SK-N-SH treated with all-trans-retinoic acid at 6 μM for 48 hours (cell line): ENCODE measurements around the gene GRIP1.

Source experiments
- ATAC-seq: fragments of 200-7000 bp; cut with Tn5 transposase; 3 replicates; pipeline ENCODE4 v1.9.1; 2020; ENCODE audit warnings: mild to moderate bottlenecking, moderate library complexity
- ARNTL ChIP-seq: fragments of 450-650 bp; formaldehyde crosslinking; IDR thresholded peaks from 2 replicates; pipeline ENCODE4 v1.5.0; 2020; ENCODE audit warnings: low read depth, mild to moderate bottlenecking, moderate library complexity, borderline replicate concordance
- BACH2 ChIP-seq: fragments of 250-450 bp; sonication (Bioruptor Pico); IDR thresholded peaks from 2 replicates; pipeline ENCODE4 v1.9.0; 2021; ENCODE audit warnings: mild to moderate bottlenecking, borderline replicate concordance
- CREB5 ChIP-seq: fragments of 250-450 bp; sonication (Bioruptor Pico); IDR thresholded peaks from 2 replicates; pipeline ENCODE4 v1.5.1; 2020; ENCODE audit warnings: low read depth, mild to moderate bottlenecking, moderate library complexity
- CSDC2 ChIP-seq: fragments of 250-450 bp; sonication (Bioruptor Pico); IDR thresholded peaks from 2 replicates; pipeline ENCODE4 v1.5.0; 2020; ENCODE audit warnings: mild to moderate bottlenecking, moderate library complexity
- CSRNP3 ChIP-seq: fragments of 250-450 bp; sonication (Bioruptor Pico); IDR thresholded peaks from 2 replicates; pipeline ENCODE4 v1.5.1; 2021; ENCODE audit warnings: mild to moderate bottlenecking, moderate library complexity
- ESRRG ChIP-seq: fragments of 250-450 bp; sonication (Bioruptor Pico); IDR thresholded peaks from 2 replicates; pipeline ENCODE4 v1.6.1; 2021; ENCODE audit warnings: mild to moderate bottlenecking
- GLIS3 ChIP-seq: fragments of 250-450 bp; sonication (Bioruptor Pico); IDR thresholded peaks from 2 replicates; pipeline ENCODE4 v1.5.0; 2020; ENCODE audit warnings: mild to moderate bottlenecking, moderate library complexity
- ISL1 ChIP-seq: fragments of 250-450 bp; sonication (Bioruptor Pico); IDR thresholded peaks from 2 replicates; pipeline ENCODE4 v2.1.2; 2022; ENCODE audit warnings: mild to moderate bottlenecking, moderate library complexity
- OSR1 ChIP-seq: fragments of 250-450 bp; sonication (Bioruptor Pico); IDR thresholded peaks from 2 replicates; pipeline ENCODE4 v1.8.0; 2022; ENCODE audit warnings: moderate library complexity, mild to moderate bottlenecking, inconsistent platforms
- PATZ1 ChIP-seq: fragments of 250-450 bp; sonication (Bioruptor Pico); IDR thresholded peaks from 2 replicates; pipeline ENCODE4 v1.8.0; 2020; ENCODE audit warnings: mild to moderate bottlenecking, moderate library complexity, borderline replicate concordance
- POU6F1 ChIP-seq: fragments of 250-450 bp; sonication (Bioruptor Pico); IDR thresholded peaks from 2 replicates; pipeline ENCODE4 v1.8.0; 2021; ENCODE audit warnings: low read depth, mild to moderate bottlenecking, moderate library complexity, borderline replicate concordance
- PPARA ChIP-seq: fragments of 250-450 bp; sonication (Bioruptor Pico); IDR thresholded peaks from 2 replicates; pipeline ENCODE4 v1.5.0; 2020; ENCODE audit warnings: mild to moderate bottlenecking, borderline replicate concordance
- RARB ChIP-seq: fragments of 250-450 bp; sonication (Bioruptor Pico); IDR thresholded peaks from 2 replicates; pipeline ENCODE4 v1.8.0; 2021; ENCODE audit warnings: mild to moderate bottlenecking, moderate library complexity
- SNAI2 ChIP-seq: fragments of 250-450 bp; sonication (Bioruptor Pico); IDR thresholded peaks from 2 replicates; pipeline ENCODE4 v1.5.0; 2020; ENCODE audit warnings: mild to moderate bottlenecking, moderate library complexity
- TCF4 ChIP-seq: fragments of 250-450 bp; sonication (Bioruptor Pico); IDR thresholded peaks from 2 replicates; pipeline ENCODE4 v1.8.0; 2021; ENCODE audit warnings: mild to moderate bottlenecking, moderate library complexity, borderline replicate concordance
- TOX ChIP-seq: fragments of 250-450 bp; sonication (Bioruptor Pico); IDR thresholded peaks from 2 replicates; pipeline ENCODE4 v1.8.0; 2021; ENCODE audit warnings: mild to moderate bottlenecking, moderate library complexity, borderline replicate concordance
- TSHZ2 ChIP-seq: fragments of 250-450 bp; sonication (Bioruptor Pico); IDR thresholded peaks from 2 replicates; pipeline ENCODE4 v1.5.0; 2020; ENCODE audit warnings: mild to moderate bottlenecking, moderate library complexity
- ZC3H10 ChIP-seq: fragments of 250-450 bp; sonication (Bioruptor Pico); IDR thresholded peaks from 2 replicates; pipeline ENCODE4 v1.5.1; 2021; ENCODE audit warnings: mild to moderate bottlenecking, moderate library complexity
- ZFP3 ChIP-seq: fragments of 250-450 bp; sonication (Bioruptor Pico); IDR thresholded peaks from 2 replicates; pipeline ENCODE4 v1.5.0; 2020; ENCODE audit warnings: mild to moderate bottlenecking, moderate library complexity
- ZFP30 ChIP-seq: fragments of 450-650 bp; formaldehyde crosslinking; IDR thresholded peaks from 2 replicates; pipeline ENCODE4 v1.5.0; 2022; ENCODE audit warnings: mild to moderate bottlenecking, moderate library complexity
- ZNF565 ChIP-seq: fragments of 450-650 bp; formaldehyde crosslinking; conservative IDR thresholded peaks from 2 replicates; pipeline ENCODE4 v1.5.0; 2020; ENCODE audit warnings: low read depth, mild to moderate bottlenecking, moderate library complexity
- ZNF70 ChIP-seq: fragments of 450-650 bp; formaldehyde crosslinking; IDR thresholded peaks from 2 replicates; pipeline ENCODE4 v1.5.0; 2020; ENCODE audit warnings: mild to moderate bottlenecking, moderate library complexity
- ZNF8 ChIP-seq: fragments of 450-650 bp; formaldehyde crosslinking; IDR thresholded peaks from 2 replicates; pipeline ENCODE4 v1.5.0; 2020; ENCODE audit warnings: mild to moderate bottlenecking, moderate library complexity

The GRIP1 gene

GRCh38 chr12:66683822-66684221, 4.9 kb upstream of the GRIP1 start:
- TF ChIP-seq ZFP3 (CRISPR knock-in tag), result no peak
- no peak for TF ChIP-seq ZC3H10
- no peak for TF ChIP-seq POU6F1 (CRISPR knock-in tag)
- TF ChIP-seq ZNF565 (CRISPR knock-in tag), result no peak
- no peak for TF ChIP-seq ZNF8 (CRISPR knock-in tag)
- TF ChIP-seq CSDC2, result no peak
- TF ChIP-seq PPARA, result no peak
- TF ChIP-seq PATZ1 (CRISPR knock-in tag), result no peak
- no peak for TF ChIP-seq ISL1 (CRISPR knock-in tag)
- TF ChIP-seq ESRRG, result no peak
- no peak for TF ChIP-seq ARNTL (CRISPR knock-in tag)
- TF ChIP-seq CREB5 (CRISPR knock-in tag), result no peak
- no peak for TF ChIP-seq TOX (CRISPR knock-in tag)
- TF ChIP-seq TSHZ2 (CRISPR knock-in tag), result no peak
- no peak for TF ChIP-seq OSR1 (CRISPR knock-in tag)
- no peak for TF ChIP-seq ZFP30 (CRISPR knock-in tag)
- no peak for TF ChIP-seq GLIS3 (CRISPR knock-in tag)
- TF ChIP-seq ZNF70 (CRISPR knock-in tag), result no peak
- no peak for TF ChIP-seq RARB (CRISPR knock-in tag)
- no peak for ATAC-seq

- ATAC-seq, result no peak
- TF ChIP-seq SNAI2, result no peak
- TF ChIP-seq ARNTL (CRISPR knock-in tag), result no peak
- TF ChIP-seq ZFP3 (CRISPR knock-in tag), result no peak
- no peak for TF ChIP-seq OSR1 (CRISPR knock-in tag)
- TF ChIP-seq ISL1 (CRISPR knock-in tag), result no peak
- no peak for TF ChIP-seq BACH2 (CRISPR knock-in tag)
- TF ChIP-seq TCF4 (CRISPR knock-in tag), result no peak
- TF ChIP-seq CSRNP3 (CRISPR knock-in tag), result no peak
- no peak for TF ChIP-seq TOX (CRISPR knock-in tag)
- no peak for TF ChIP-seq ZC3H10
- TF ChIP-seq ZNF8 (CRISPR knock-in tag), result no peak
- no peak for TF ChIP-seq GLIS3 (CRISPR knock-in tag)
- TF ChIP-seq POU6F1 (CRISPR knock-in tag), result no peak
- no peak for TF ChIP-seq RARB (CRISPR knock-in tag)
- TF ChIP-seq ZNF70 (CRISPR knock-in tag), result no peak
- no peak for TF ChIP-seq CREB5 (CRISPR knock-in tag)
- no peak for TF ChIP-seq PPARA
- no peak for TF ChIP-seq ESRRG
Measured at GRCh38 chr12:66683073-66683472, 4.2 kb upstream of the GRIP1 start.
